ENCODE measurements around the gene ZYG11B. TPM values are rescaled to one million over a fixed set of nuclear protein-coding genes. Genes with fewer than 3 reads are reported as not detected.

Gene ZYG11B
- total and polyA plus RNA-seq, 2 experiments from 2014 or later, result 5.4 to 34.4 TPM

GRCh38 chr1:52848423-52848822 is 122.2 kb downstream of the ZYG11B start:
- Histone ChIP-seq H3K36me3 (replicated peaks; ENCODE audit: insufficient read depth, low read depth) (no peaks in the 10 kb centered on the region), H3K27ac (no peak overlapping the region), H3K9me2 (replicated peaks; ENCODE audit: insufficient read depth) (no peaks in the 10 kb centered on the region), H3K4me3 (no peak overlapping the region), H3K27me3 (peaks cover 6% of the 10 kb centered on the region), H3K79me2 (no peaks in the 10 kb centered on the region), H3K4me1 (ENCODE audit: insufficient read depth) (no peaks in the 10 kb centered on the region), H2AFZ (no peak overlapping the region), H4K20me1 (ENCODE audit: insufficient read depth, poor library complexity, severe bottlenecking) (no peaks in the 10 kb centered on the region), H3K9me3 (ENCODE audit: low read depth) (no peaks in the 10 kb centered on the region), H3K4me2 (no peak overlapping the region)
- 93% methylated on average over 5 of the region's 5 CpGs for WGBS (ENCODE audit: low lambda C conversion rate, missing lambda C conversion rate)
- DNase-seq (ENCODE audit: low spot score), result no peak
- no peak for TF ChIP-seq EZH2 (IDR thresholded peaks at IDR 0.05; ENCODE audit: borderline replicate concordance)
- TF ChIP-seq EZH2phosphoT487 (IDR thresholded peaks at IDR 0.05; ENCODE audit: low read depth, severe bottlenecking, unreplicated experiment), result no peak

- Histone ChIP-seq H3K4me3 (no peak overlapping the region), H3K4me1 (ENCODE audit: insufficient read depth) (no peaks in the 10 kb centered on the region), H3K36me3 (replicated peaks; ENCODE audit: insufficient read depth, low read depth) (no peaks in the 10 kb centered on the region), H3K79me2 (no peaks in the 10 kb centered on the region), H3K27me3 (no peaks in the 10 kb centered on the region), H3K27ac (no peak overlapping the region), H3K4me2 (no peak overlapping the region), H2AFZ (no peak overlapping the region), H4K20me1 (ENCODE audit: insufficient read depth, poor library complexity, severe bottlenecking) (no peaks in the 10 kb centered on the region), H3K9me2 (replicated peaks; ENCODE audit: insufficient read depth) (no peaks in the 10 kb centered on the region), H3K9me3 (ENCODE audit: low read depth) (no peaks in the 10 kb centered on the region)
- TF ChIP-seq EZH2 (IDR thresholded peaks at IDR 0.05; ENCODE audit: borderline replicate concordance), result no peak
- TF ChIP-seq, protein P1, sequence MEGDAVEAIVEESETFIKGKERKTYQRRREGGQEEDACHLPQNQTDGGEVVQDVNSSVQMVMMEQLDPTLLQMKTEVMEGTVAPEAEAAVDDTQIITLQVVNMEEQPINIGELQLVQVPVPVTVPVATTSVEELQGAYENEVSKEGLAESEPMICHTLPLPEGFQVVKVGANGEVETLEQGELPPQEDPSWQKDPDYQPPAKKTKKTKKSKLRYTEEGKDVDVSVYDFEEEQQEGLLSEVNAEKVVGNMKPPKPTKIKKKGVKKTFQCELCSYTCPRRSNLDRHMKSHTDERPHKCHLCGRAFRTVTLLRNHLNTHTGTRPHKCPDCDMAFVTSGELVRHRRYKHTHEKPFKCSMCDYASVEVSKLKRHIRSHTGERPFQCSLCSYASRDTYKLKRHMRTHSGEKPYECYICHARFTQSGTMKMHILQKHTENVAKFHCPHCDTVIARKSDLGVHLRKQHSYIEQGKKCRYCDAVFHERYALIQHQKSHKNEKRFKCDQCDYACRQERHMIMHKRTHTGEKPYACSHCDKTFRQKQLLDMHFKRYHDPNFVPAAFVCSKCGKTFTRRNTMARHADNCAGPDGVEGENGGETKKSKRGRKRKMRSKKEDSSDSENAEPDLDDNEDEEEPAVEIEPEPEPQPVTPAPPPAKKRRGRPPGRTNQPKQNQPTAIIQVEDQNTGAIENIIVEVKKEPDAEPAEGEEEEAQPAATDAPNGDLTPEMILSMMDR (IDR thresholded peaks at IDR 0.05; ENCODE audit: poor library complexity), result no peak
- no peak for TF ChIP-seq EZH2phosphoT487 (IDR thresholded peaks at IDR 0.05; ENCODE audit: low read depth, severe bottlenecking, unreplicated experiment)
- DNase-seq (ENCODE audit: low spot score), result no peak
- WGBS (ENCODE audit: low lambda C conversion rate, missing lambda C conversion rate), result 88% methylated on average over 4 of the region's 4 CpGs
These were observed 124.7 kb downstream of the ZYG11B start for GRCh38 chr1:52850951-52851350.

- no peak overlapping the region for H3K4me3 ChIP-seq
- no peak for DNase-seq (ENCODE audit: low spot score)
- no peaks in the 10 kb centered on the region for H3K36me3 ChIP-seq (replicated peaks; ENCODE audit: insufficient read depth, low read depth)
- no peaks in the 10 kb centered on the region for H3K4me1 ChIP-seq (ENCODE audit: insufficient read depth)
- H3K4me2 ChIP-seq, result no peak overlapping the region
- H3K79me2 ChIP-seq, result no peaks in the 10 kb centered on the region
- H3K27me3 ChIP-seq, result no peaks in the 10 kb centered on the region
- H2AFZ ChIP-seq, result no peak overlapping the region
- 75% methylated on average over 2 of the region's 2 CpGs for WGBS (ENCODE audit: low lambda C conversion rate, missing lambda C conversion rate)
- no peaks in the 10 kb centered on the region for H3K9me3 ChIP-seq (ENCODE audit: low read depth)
- H3K27ac ChIP-seq, result no peak overlapping the region
- H4K20me1 ChIP-seq (ENCODE audit: insufficient read depth, poor library complexity, severe bottlenecking), result no peaks in the 10 kb centered on the region
- no peaks in the 10 kb centered on the region for H3K9me2 ChIP-seq (replicated peaks; ENCODE audit: insufficient read depth)
- TF ChIP-seq, protein P1 (IDR thresholded peaks at IDR 0.05; ENCODE audit: poor library complexity), result no peak
- TF ChIP-seq EZH2phosphoT487 (IDR thresholded peaks at IDR 0.05; ENCODE audit: low read depth, severe bottlenecking, unreplicated experiment), result no peak
- TF ChIP-seq EZH2 (IDR thresholded peaks at IDR 0.05; ENCODE audit: borderline replicate concordance), result no peak
These were observed 126.6 kb downstream of the ZYG11B start for GRCh38 chr1:52852854-52853253.

DNA sequence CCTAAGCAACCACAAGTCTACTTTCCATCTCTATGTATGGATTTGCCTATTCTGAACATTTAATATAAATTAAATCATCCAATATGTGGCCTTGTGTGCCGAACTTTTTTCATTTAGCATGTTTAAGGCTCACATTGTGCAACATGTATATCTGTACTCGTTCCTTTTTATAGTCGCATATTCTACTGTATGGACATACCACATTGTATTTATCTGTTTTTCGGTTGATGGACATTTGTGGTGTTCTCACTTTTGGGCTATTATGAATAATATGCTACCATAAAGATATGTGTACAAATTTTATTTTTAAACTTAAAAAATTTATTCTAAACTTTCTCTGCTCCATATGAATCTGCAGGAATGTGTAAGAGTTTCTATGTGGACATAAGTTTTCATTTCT is 129.3 kb downstream of the ZYG11B start:
- no peak overlapping the region for H3K27ac ChIP-seq
- no peak overlapping the region for H3K4me2 ChIP-seq
- H3K9me3 ChIP-seq (ENCODE audit: low read depth), result no peaks in the 10 kb centered on the region
- DNase-seq (ENCODE audit: low spot score), result no peak
- H3K27me3 ChIP-seq, result no peaks in the 10 kb centered on the region
- TF ChIP-seq, protein P1 (IDR thresholded peaks at IDR 0.05; ENCODE audit: poor library complexity), result no peak
- TF ChIP-seq EZH2phosphoT487 (IDR thresholded peaks at IDR 0.05; ENCODE audit: low read depth, severe bottlenecking, unreplicated experiment) (no peak), EZH2 (IDR thresholded peaks at IDR 0.05; ENCODE audit: borderline replicate concordance) (no peak)
- no peak overlapping the region for H3K4me3 ChIP-seq
- 93% methylated on average over 4 of the region's 4 CpGs for WGBS (ENCODE audit: low lambda C conversion rate, missing lambda C conversion rate)
- H3K9me2 ChIP-seq (replicated peaks; ENCODE audit: insufficient read depth), result no peaks in the 10 kb centered on the region
- H3K4me1 ChIP-seq (ENCODE audit: insufficient read depth), result no peaks in the 10 kb centered on the region
- no peaks in the 10 kb centered on the region for H3K79me2 ChIP-seq
- H4K20me1 ChIP-seq (ENCODE audit: insufficient read depth, poor library complexity, severe bottlenecking), result no peaks in the 10 kb centered on the region
- H2AFZ ChIP-seq, result no peak overlapping the region
- H3K36me3 ChIP-seq (replicated peaks; ENCODE audit: insufficient read depth, low read depth), result no peaks in the 10 kb centered on the region

All from hepatocyte (in vitro differentiated cells).